Stimulated activated CD8-positive, alpha-beta memory T cell treated with anti-CD3 and anti-CD28 coated beads, Interleukin-4, amount 100 ng/mL, for 24 hours (primary cell): ENCODE measurements around the gene NIF3L1.
A peak's percentile ranks its signal among the peaks of the same experiment; 100 is the strongest.

Experiments
- DNase-seq: peaks from one replicate; pipeline ENCODE4 v3.0.0-alpha.2; 2020; ENCODE audit warnings: low read depth

The NIF3L1 gene

GRCh38 chr2:200888704-200889625 is at the start of gene NIF3L1, which contains the start of gene PPIL3:
TSS of gene NIF3L1 (plus strand) at chr2:200889371. CDS start at chr2:200891944, 2,573 bp downstream.
TSS of gene PPIL3 (minus strand) at chr2:200889077. CDS start at chr2:200887615, 1,462 bp downstream.
- peak; percentile 96 for DNase-seq

- no peak for DNase-seq
Measured at GRCh38 chr2:200839513-200839912, 49.7 kb upstream of the NIF3L1 start.

GRCh38 chr2:200843993-200844948 is 44.9 kb upstream of the NIF3L1 start:
- DNase-seq = no peak

- no peak for DNase-seq
Measured at GRCh38 chr2:200845194-200845593, 44.0 kb upstream of the NIF3L1 start.

- no peak for DNase-seq
Measured at GRCh38 chr2:200845669-200846325, 43.4 kb upstream of the NIF3L1 start.

- DNase-seq = no peak
Measured at GRCh38 chr2:200847269-200847668, 41.9 kb upstream of the NIF3L1 start.

GRCh38 chr2:200847939-200848338 is 41.2 kb upstream of the NIF3L1 start:
- no peak for DNase-seq

- DNase-seq = no peak
Measured at GRCh38 chr2:200850512-200851256, 38.5 kb upstream of the NIF3L1 start.

- DNase-seq = no peak
Measured at GRCh38 chr2:200851398-200852248, 37.5 kb upstream of the NIF3L1 start.

GRCh38 chr2:200852605-200853004 is 36.6 kb upstream of the NIF3L1 start:
- no peak for DNase-seq

GRCh38 chr2:200856806-200857205 is 32.4 kb upstream of the NIF3L1 start:
- no peak for DNase-seq

GRCh38 chr2:200860092-200860795 is 28.9 kb upstream of the NIF3L1 start:
- DNase-seq = no peak

GRCh38 chr2:200861617-200862155 is 27.5 kb upstream of the NIF3L1 start:
- DNase-seq = no peak

GRCh38 chr2:200862532-200863000 is 26.6 kb upstream of the NIF3L1 start:
- DNase-seq = no peak

- DNase-seq = no peak
Measured at GRCh38 chr2:200863782-200864175, 25.4 kb upstream of the NIF3L1 start.

- DNase-seq = peak; percentile 96
Measured at GRCh38 chr2:200864176-200865034, 24.8 kb upstream of the NIF3L1 start, which contains the start of gene CLK1. TSS of gene CLK1 (minus strand) at chr2:200864658. CDS start at chr2:200861862, 2,796 bp downstream.

GRCh38 chr2:200869014-200869413 is 20.2 kb upstream of the NIF3L1 start:
- no peak for DNase-seq

- DNase-seq = no peak
Measured at GRCh38 chr2:200871151-200871550, 18.0 kb upstream of the NIF3L1 start.
